Lung (tissue), 12 donors: ENCODE results near the gene TTLL13. TPM values are rescaled to one million over a fixed set of nuclear protein-coding genes. Genes with fewer than 3 reads are reported as not detected.

Source experiments
- ATAC-seq: fragments of 200-7000 bp; cut with Tn5 transposase; one replicate; pipeline ENCODE4 v1.9.1; 2020; ENCODE audit warnings: moderate number of reproducible peaks; ENCODE audit not compliant: insufficient read depth, low FRiP score
- DNase-seq, 3 donors: peaks; one replicate each; pipeline ENCODE4 v3.0.0-alpha.2; 2013 to 2017
- H3K27ac ChIP-seq, 2 donors: one replicate each; pipeline ENCODE4 v1.5.1; 2013; ENCODE audit warnings: mild to moderate bottlenecking in 2 of 2, moderate library complexity in 2 of 2, control low read depth in 1 of 2, inconsistent platforms in 1 of 2, low read depth in 1 of 2, low read length in 1 of 2
- H3K27me3 ChIP-seq, 3 donors: one replicate each; pipeline ENCODE4 v1.5.1; 2013; ENCODE audit warnings: low read length in 2 of 3; ENCODE audit not compliant: control insufficient read depth in 3 of 3, insufficient read depth in 3 of 3
- H3K36me3 ChIP-seq, 4 donors: one replicate each; pipeline ENCODE4 v1.5.1; 2013; ENCODE audit warnings: low read length in 4 of 4, mild to moderate bottlenecking in 1 of 4, moderate library complexity in 1 of 4; ENCODE audit not compliant: control insufficient read depth in 4 of 4, insufficient read depth in 4 of 4
- H3K4me1 ChIP-seq, 5 donors: one replicate each; pipeline ENCODE4 v1.5.1; 2013; ENCODE audit warnings: low read length in 5 of 5, mild to moderate bottlenecking in 2 of 5, moderate library complexity in 1 of 5; ENCODE audit not compliant: control insufficient read depth in 5 of 5, insufficient read depth in 5 of 5
- H3K4me3 ChIP-seq: one replicate; pipeline ENCODE4 v1.5.1; 2013; ENCODE audit warnings: mild to moderate bottlenecking, control low read depth, moderate library complexity
- H3K9ac ChIP-seq, 2 donors: one replicate each; pipeline ENCODE4 v1.5.1; 2013; ENCODE audit warnings: low read length in 2 of 2, control low read depth in 1 of 2; ENCODE audit not compliant: insufficient read depth in 1 of 2
- H3K9me3 ChIP-seq, 4 donors: one replicate each; pipeline ENCODE4 v1.5.1; 2013; ENCODE audit warnings: low read length in 3 of 4, mild to moderate bottlenecking in 1 of 4, moderate library complexity in 1 of 4; ENCODE audit not compliant: control insufficient read depth in 4 of 4, insufficient read depth in 3 of 4
- WGBS, 2 donors: extraction: QIAGEN DNeasy Blood & Tissue Kit; methylation state at CpG; one replicate each; pipeline ENCODE4 v1.1.7; 2013; 5-methylcytosine and 5-hydroxymethylcytosine counted together
- polyA plus RNA-seq, 2 donors: library from polyadenylated mRNA; stranded (reverse); fragments of 200-250 nt; gene quantifications; one replicate each; pipeline ENCODE4 v1.2.1, GENCODE V29; 2013
- total RNA-seq, 2 donors: library from RNA; depleted of rRNA in 1 of 2; stranded (reverse); fragments of >200 nt in 1 of 2; gene quantifications; one replicate each; pipeline ENCODE4 v1.2.1, GENCODE V29; 2014 to 2021
- TF ChIP-seq, protein P1 (sequence below): IDR thresholded peaks from 2 replicates; pipeline ENCODE4 v1.5.1; 2012; ENCODE audit warnings: mild to moderate bottlenecking; ENCODE audit errors: control extremely low read depth, extremely low read depth
- donor health status: control.
- donor health status: control.
- donor health status: Bipolar disorder and iron deficiency.
- donor health status: healthy.
- donor health status: DM: yes; HTN: yes; CAD: no.

TTLL13 gene
- total and polyA plus RNA-seq, 4 donors, result 0.11 to 1.4 (median 0.23) TPM

DNA sequence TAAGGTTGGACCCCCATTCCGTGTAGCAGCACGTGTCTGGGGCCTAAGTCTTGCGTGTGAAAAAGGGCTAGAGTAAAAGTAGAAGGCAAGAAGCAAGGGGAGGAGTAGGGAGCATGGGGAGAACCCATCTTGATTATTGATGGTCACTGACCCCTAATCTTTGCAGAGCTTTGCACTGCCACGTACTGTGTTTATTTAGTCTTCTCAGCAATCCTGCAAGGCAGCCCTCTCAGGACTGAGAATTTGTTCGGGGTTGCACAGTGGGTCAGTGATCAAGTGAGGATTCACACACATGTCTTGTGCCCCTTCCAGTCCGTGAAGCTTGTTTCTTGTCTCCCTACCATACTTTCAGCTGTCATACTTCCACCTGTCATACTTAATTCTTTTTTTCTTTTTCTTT is 41.0 kb upstream of the TTLL13 start:
- H3K9me3 ChIP-seq, result no peaks in the 10 kb centered on the region
- no peak overlapping the region for H3K4me3 ChIP-seq
- no peak overlapping the region for H3K9ac ChIP-seq
- DNase-seq (no peak), ATAC-seq (no peak)
- TF ChIP-seq, protein P1, sequence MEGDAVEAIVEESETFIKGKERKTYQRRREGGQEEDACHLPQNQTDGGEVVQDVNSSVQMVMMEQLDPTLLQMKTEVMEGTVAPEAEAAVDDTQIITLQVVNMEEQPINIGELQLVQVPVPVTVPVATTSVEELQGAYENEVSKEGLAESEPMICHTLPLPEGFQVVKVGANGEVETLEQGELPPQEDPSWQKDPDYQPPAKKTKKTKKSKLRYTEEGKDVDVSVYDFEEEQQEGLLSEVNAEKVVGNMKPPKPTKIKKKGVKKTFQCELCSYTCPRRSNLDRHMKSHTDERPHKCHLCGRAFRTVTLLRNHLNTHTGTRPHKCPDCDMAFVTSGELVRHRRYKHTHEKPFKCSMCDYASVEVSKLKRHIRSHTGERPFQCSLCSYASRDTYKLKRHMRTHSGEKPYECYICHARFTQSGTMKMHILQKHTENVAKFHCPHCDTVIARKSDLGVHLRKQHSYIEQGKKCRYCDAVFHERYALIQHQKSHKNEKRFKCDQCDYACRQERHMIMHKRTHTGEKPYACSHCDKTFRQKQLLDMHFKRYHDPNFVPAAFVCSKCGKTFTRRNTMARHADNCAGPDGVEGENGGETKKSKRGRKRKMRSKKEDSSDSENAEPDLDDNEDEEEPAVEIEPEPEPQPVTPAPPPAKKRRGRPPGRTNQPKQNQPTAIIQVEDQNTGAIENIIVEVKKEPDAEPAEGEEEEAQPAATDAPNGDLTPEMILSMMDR, result no peak
- no peak overlapping the region for H3K27ac ChIP-seq
- H3K36me3 ChIP-seq, result peaks cover 0 to 8% (median 2%) of the 10 kb centered on the region in 4 donors
- H3K4me1 ChIP-seq, result peaks cover 0 to 12% (median 9%) of the 10 kb centered on the region in 5 donors
- H3K27me3 ChIP-seq, result no peaks in the 10 kb centered on the region
- WGBS, 2 donors, result 92 to 94% methylated on average over 6 of the region's 6 CpGs

DNA sequence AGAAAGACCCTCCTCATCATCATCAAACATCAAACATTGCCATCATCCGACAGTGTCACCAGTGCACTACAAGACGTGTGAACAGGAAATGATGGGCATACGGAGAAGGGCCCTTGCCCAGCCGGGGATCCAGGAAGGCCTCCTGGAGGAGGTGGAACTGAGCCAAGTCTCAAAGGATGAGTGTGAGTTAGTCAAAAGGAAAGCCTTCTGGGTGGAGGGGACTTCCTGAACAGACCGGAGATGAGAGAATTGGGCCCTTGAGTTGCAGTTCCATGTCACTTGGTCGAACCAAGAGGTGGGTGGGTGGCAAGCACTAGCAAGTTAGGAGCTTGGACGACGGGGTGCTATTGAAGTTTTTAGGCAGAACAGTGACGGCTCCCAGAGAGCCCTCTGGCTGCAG is 39.8 kb upstream of the TTLL13 start:
- TF ChIP-seq, protein P1, result no peak
- no peak overlapping the region for H3K4me3 ChIP-seq
- 64 to 71% methylated on average over 9 of the region's 9 CpGs for WGBS, 2 donors
- ATAC-seq (no peak), DNase-seq (no peak)
- H3K4me1 ChIP-seq, result peaks cover 0 to 11% (median 2%) of the 10 kb centered on the region in 5 donors
- H3K9me3 ChIP-seq, result no peaks in the 10 kb centered on the region
- no peak overlapping the region for H3K9ac ChIP-seq
- H3K27me3 ChIP-seq, result no peaks in the 10 kb centered on the region
- H3K36me3 ChIP-seq, result peaks cover 0 to 8% (median 2%) of the 10 kb centered on the region in 4 donors
- H3K27ac ChIP-seq, result no peak overlapping the region

DNA sequence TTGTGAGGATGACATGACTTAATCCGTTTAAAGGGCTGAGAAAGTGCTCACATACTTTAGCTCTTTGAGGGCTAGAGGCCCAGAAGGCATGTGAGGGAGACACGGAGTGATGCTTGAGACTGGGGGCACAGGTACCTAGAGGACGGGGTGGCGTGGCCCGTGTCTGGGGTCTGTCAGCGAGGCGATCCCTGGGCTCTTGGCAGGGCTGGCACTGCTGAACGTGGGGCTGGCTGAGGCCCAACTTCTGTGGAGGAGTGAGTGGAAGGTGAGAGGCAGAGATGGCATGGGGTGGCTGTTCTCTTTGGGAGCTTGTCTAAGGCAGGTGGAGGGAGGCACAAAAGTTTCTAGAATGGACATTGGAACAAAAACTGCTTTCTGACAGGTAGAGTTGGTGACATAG is 38.8 kb upstream of the TTLL13 start:
- Histone ChIP-seq H3K36me3 (peaks cover 0 to 6% (median 2%) of the 10 kb centered on the region in 4 donors), H3K4me1 (peaks cover 0 to 11% (median 2%) of the 10 kb centered on the region in 5 donors), H3K9ac (no peak overlapping the region), H3K4me3 (no peak overlapping the region), H3K27me3 (no peaks in the 10 kb centered on the region), H3K27ac (no peak overlapping the region), H3K9me3 (no peaks in the 10 kb centered on the region)
- DNase-seq (no peak), ATAC-seq (no peak)
- TF ChIP-seq, protein P1, result no peak
- WGBS, 2 donors, result 70 to 86% methylated on average over 8 of the region's 8 CpGs

DNA sequence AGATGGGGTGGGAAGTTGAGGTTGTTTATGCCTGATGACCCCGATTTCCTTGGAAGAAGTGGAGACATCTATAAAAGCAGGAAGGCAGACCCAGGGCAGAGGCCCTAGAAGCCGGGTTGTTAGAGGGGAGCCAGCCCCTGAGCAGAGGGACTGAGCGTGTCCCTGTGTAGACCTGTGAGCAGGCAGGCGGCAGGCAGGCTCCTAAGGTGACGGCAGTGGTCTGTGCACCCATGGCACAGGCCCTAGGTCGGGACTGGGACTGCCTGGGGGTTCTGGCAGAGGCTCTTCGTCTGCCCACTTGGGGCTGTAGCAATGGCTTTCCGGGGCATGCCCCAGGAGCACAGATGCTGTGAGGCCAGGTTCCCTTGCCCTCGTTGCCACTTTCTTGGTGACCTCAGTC is 38.3 kb upstream of the TTLL13 start:
- no peaks in the 10 kb centered on the region for H3K9me3 ChIP-seq
- H3K4me3 ChIP-seq, result no peak overlapping the region
- TF ChIP-seq, protein P1, result no peak
- no peak overlapping the region for H3K9ac ChIP-seq
- DNase-seq (no peak), ATAC-seq (no peak)
- H3K4me1 ChIP-seq, result peaks cover 0 to 11% (median 2%) of the 10 kb centered on the region in 5 donors
- H3K27me3 ChIP-seq, result no peaks in the 10 kb centered on the region
- no peak overlapping the region for H3K27ac ChIP-seq
- peaks cover 0 to 4% (median 2%) of the 10 kb centered on the region in 4 donors for H3K36me3 ChIP-seq
- 80 to 87% methylated on average over 9 of the region's 9 CpGs for WGBS, 2 donors
